H1 (cell line): Measurements from ENCODE around the gene YPEL5. TPM values are rescaled to one million over a fixed set of nuclear protein-coding genes. Genes with fewer than 3 reads are reported as not detected.
A peak's percentile ranks its signal among the peaks of the same experiment; 100 is the strongest.

Experiments used
- CTCF ChIA-PET: fragments of 300-600 bp; sonication (Branson Sonifier 250); formaldehyde crosslinking; loops from one replicate; lab custom pipeline; 2021; ENCODE audit not compliant: partially characterized antibody; lab: Charles Lee
- POLR2A ChIA-PET: fragments of 300-600 bp; sonication (Branson Sonifier 250); formaldehyde crosslinking; loops from one replicate; lab custom pipeline; 2021; ENCODE audit warnings: inconsistent platforms; ENCODE audit not compliant: partially characterized antibody; lab: Charles Lee
- DNase-seq, 2 experiments: peaks; one replicate each; pipeline versions ENCODE4 v3.0.0 to v3.0.0-alpha.2; 2010 to 2022; ENCODE audit warnings: low spot score in 2 of 2, low read depth in 1 of 2, mixed read lengths in 1 of 2
- FAIRE-seq: peaks from 2 replicates; lab custom pipeline; 2011; peaks lifted over from hg19 to GRCh38; lab: Jason Lieb, UNC
- H2AFZ ChIP-seq: 2 replicates; pipeline ENCODE4 v1.8.1; 2012; ENCODE audit warnings: low read length, inconsistent platforms
- H2AK5ac ChIP-seq: 2 replicates; pipeline ENCODE4 v1.6.1; 2013; ENCODE audit warnings: low read depth, low read length
- H2BK120ac ChIP-seq: replicated peaks from 2 replicates; pipeline ENCODE3; 2013; ENCODE audit warnings: low read depth, low read length, inconsistent platforms
- H2BK12ac ChIP-seq: 2 replicates; pipeline ENCODE4 v1.6.1; 2013; ENCODE audit warnings: low read depth, low read length
- H2BK15ac ChIP-seq: 2 replicates; pipeline ENCODE4 v1.6.1; 2013; ENCODE audit warnings: low read length
- H2BK20ac ChIP-seq: 2 replicates; pipeline ENCODE4 v1.6.1; 2013; ENCODE audit warnings: low read length
- H2BK5ac ChIP-seq: 2 replicates; pipeline ENCODE4 v1.6.1; 2013; ENCODE audit warnings: low read depth, low read length
- H3K14ac ChIP-seq: 2 replicates; pipeline ENCODE4 v1.6.1; 2013; ENCODE audit warnings: inconsistent platforms; ENCODE audit not compliant: insufficient read length
- H3K18ac ChIP-seq: 2 replicates; pipeline ENCODE4 v1.6.1; 2013; ENCODE audit warnings: low read length; ENCODE audit errors: extremely low read depth
- H3K23ac ChIP-seq: 2 replicates; pipeline ENCODE4 v1.6.1; 2013; ENCODE audit warnings: inconsistent platforms; ENCODE audit not compliant: insufficient read length
- H3K23me2 ChIP-seq: 2 replicates; pipeline ENCODE4 v1.6.1; 2013; ENCODE audit warnings: low read depth, low read length
- H3K27ac ChIP-seq: 2 replicates; pipeline ENCODE4 v1.6.1; 2011; ENCODE audit warnings: low read depth, low read length, inconsistent platforms
- H3K27me3 ChIP-seq, 4 experiments: replicated peaks in 1 of 4; 1 replicate in 1 of 4; 2 replicates in 3 of 4; pipeline versions ENCODE4 v1.6.1 to v1.8.1; 2011 to 2013; ENCODE audit warnings: low read length in 3 of 4, mild to moderate bottlenecking in 3 of 4, inconsistent platforms in 2 of 4, mixed read lengths in 2 of 4, moderate library complexity in 1 of 4; ENCODE audit not compliant: control insufficient read depth in 3 of 4, insufficient read depth in 3 of 4; ENCODE audit errors: extremely low read depth in 1 of 4
- H3K36me3 ChIP-seq, 4 experiments: 2 replicates each; pipeline versions ENCODE4 v1.6.1 to v1.8.1; 2011 to 2013; ENCODE audit warnings: mild to moderate bottlenecking in 4 of 4, low read length in 3 of 4, moderate library complexity in 2 of 4, control low read depth in 1 of 4, inconsistent platforms in 1 of 4; ENCODE audit not compliant: insufficient read depth in 4 of 4, control insufficient read depth in 2 of 4
- H3K4ac ChIP-seq: replicated peaks from 2 replicates; pipeline ENCODE3; 2013; ENCODE audit warnings: low read length, low read depth, mixed read lengths, inconsistent platforms; ENCODE audit not compliant: insufficient read length
- H3K4me1 ChIP-seq, 4 experiments: replicated peaks in 1 of 4; 1 replicate in 1 of 4; 2 replicates in 3 of 4; pipeline versions ENCODE4 v1.6.1 to v1.8.1; 2011 to 2013; ENCODE audit warnings: low read length in 3 of 4, inconsistent platforms in 2 of 4, mixed read lengths in 1 of 4; ENCODE audit not compliant: insufficient read depth in 4 of 4, control insufficient read depth in 3 of 4
- H3K4me2 ChIP-seq, 2 experiments: 2 replicates each; pipeline versions ENCODE4 v1.6.1 to v1.8.1; 2011 to 2013; ENCODE audit warnings: low read depth in 2 of 2, low read length in 2 of 2, control low read depth in 1 of 2, inconsistent platforms in 1 of 2, mild to moderate bottlenecking in 1 of 2; ENCODE audit not compliant: insufficient read depth in 1 of 2
- H3K4me3 ChIP-seq, 4 experiments: fragments of 200-600, 300-600 bp in 1 of 4; sonication (generic), shearing (Covaris generic), sonication (Bioruptor Twin) in 1 of 4; 2 replicates each; pipeline versions ENCODE4 v1.5.1 to v1.8.1; 2011 to 2016; ENCODE audit warnings: low read length in 4 of 4, low read depth in 3 of 4, control low read depth in 2 of 4, inconsistent platforms in 2 of 4, mild to moderate bottlenecking in 2 of 4, mixed read lengths in 1 of 4, moderate library complexity in 1 of 4; ENCODE audit not compliant: insufficient read depth in 2 of 4; ENCODE audit errors: extremely low read depth in 1 of 4
- H3K56ac ChIP-seq: replicated peaks from 2 replicates; pipeline ENCODE3; 2013; ENCODE audit warnings: low read depth, mild to moderate bottlenecking, mixed read lengths, low read length, inconsistent platforms; ENCODE audit not compliant: insufficient read length
- H3K79me1 ChIP-seq: 2 replicates; pipeline ENCODE4 v1.6.1; 2013; ENCODE audit warnings: low read depth, low read length, control low read depth
- H3K79me2 ChIP-seq, 2 experiments: 2 replicates each; pipeline versions ENCODE4 v1.6.1 to v1.8.1; 2012 to 2013; ENCODE audit warnings: low read length in 2 of 2, mild to moderate bottlenecking in 2 of 2, inconsistent platforms in 1 of 2; ENCODE audit not compliant: insufficient read depth in 2 of 2, control insufficient read depth in 1 of 2
- H3K9ac ChIP-seq, 4 experiments: replicated peaks in 1 of 4; 1 replicate in 1 of 4; 2 replicates in 3 of 4; pipeline versions ENCODE4 v1.6.1 to v1.8.1; 2011 to 2013; ENCODE audit warnings: low read depth in 3 of 4, low read length in 3 of 4, control low read depth in 2 of 4, mild to moderate bottlenecking in 2 of 4, moderate library complexity in 2 of 4, inconsistent platforms in 1 of 4; ENCODE audit errors: extremely low read depth in 1 of 4
- H3K9me3 ChIP-seq, 2 experiments: 2 replicates each; pipeline versions ENCODE4 v1.6.1 to v1.8.1; 2012 to 2013; ENCODE audit warnings: mild to moderate bottlenecking in 2 of 2, moderate library complexity in 2 of 2, control low read depth in 1 of 2, inconsistent platforms in 1 of 2, low read depth in 1 of 2, low read length in 1 of 2, mixed read lengths in 1 of 2; ENCODE audit not compliant: insufficient read depth in 2 of 2
- H4K20me1 ChIP-seq, 2 experiments: replicated peaks in 1 of 2; 2 replicates each; pipeline versions ENCODE3 to v1.8.1; 2011 to 2013; ENCODE audit warnings: inconsistent platforms in 2 of 2, low read length in 2 of 2, mild to moderate bottlenecking in 1 of 2; ENCODE audit not compliant: insufficient read depth in 2 of 2, control insufficient read depth in 1 of 2
- H4K5ac ChIP-seq: 2 replicates; pipeline ENCODE4 v1.6.1; 2013; ENCODE audit warnings: low read length, low read depth, mixed read lengths, inconsistent platforms; ENCODE audit not compliant: insufficient read length
- H4K8ac ChIP-seq: 2 replicates; pipeline ENCODE4 v1.8.0; 2013; ENCODE audit warnings: mild to moderate bottlenecking, moderate library complexity, low read length, inconsistent platforms; ENCODE audit not compliant: insufficient read depth; ENCODE audit errors: extremely low read depth
- H4K91ac ChIP-seq: replicated peaks from 2 replicates; pipeline ENCODE3; 2013; ENCODE audit warnings: low read length, mixed read lengths, inconsistent platforms; ENCODE audit not compliant: insufficient read length
- CBX8 ChIP-seq: fragments of 300-800, 300-1000 bp; sonication (generic); IDR thresholded peaks from 2 replicates; pipeline ENCODE4 v1.7.1; 2016; ENCODE audit warnings: low read depth, low read length, borderline replicate concordance
- FOSL1 ChIP-seq: IDR thresholded peaks from 2 replicates; pipeline ENCODE4 v1.6.1; 2011; ENCODE audit warnings: mild to moderate bottlenecking, low read depth, low read length, moderate library complexity; ENCODE audit not compliant: insufficient read depth
- MAX ChIP-seq: IDR thresholded peaks from 2 replicates; pipeline ENCODE4 v1.6.1; 2012; ENCODE audit warnings: inconsistent platforms
- PHF8 ChIP-seq: fragments of 200-600 bp; sonication (generic); conservative IDR thresholded peaks from 2 replicates; pipeline ENCODE4 v1.7.1; 2012; ENCODE audit warnings: low read depth, mild to moderate bottlenecking, inconsistent platforms, low read length, moderate library complexity
- POU5F1 ChIP-seq: IDR thresholded peaks from 2 replicates; pipeline ENCODE4 v1.6.1; 2011; ENCODE audit warnings: low read depth, mild to moderate bottlenecking, low read length, moderate library complexity
- SIN3A ChIP-seq, 2 experiments: IDR thresholded peaks in 1 of 2; conservative IDR thresholded peaks in 1 of 2; 2 replicates each; pipeline ENCODE4 v1.6.1; 2011 to 2012; ENCODE audit warnings: low read length in 2 of 2, improper control_type of control experiment in 1 of 2, low read depth in 1 of 2, mild to moderate bottlenecking in 1 of 2
- SUZ12 ChIP-seq: fragments of 200-600 bp; sonication (generic); IDR thresholded peaks from 2 replicates; pipeline ENCODE4 v1.6.1; 2012; ENCODE audit warnings: mild to moderate bottlenecking, inconsistent platforms, low read length, moderate library complexity, mixed read lengths
- TAF1 ChIP-seq: IDR thresholded peaks from 2 replicates; pipeline ENCODE4 v1.6.1; 2011; ENCODE audit warnings: mild to moderate bottlenecking, low read depth, low read length
- YY1 ChIP-seq: IDR thresholded peaks from 2 replicates; pipeline ENCODE4 v1.6.1; 2011; ENCODE audit warnings: low read depth, mild to moderate bottlenecking, low read length
- WGBS, 2 experiments: shearing (Covaris generic) in 1 of 2; methylation state at CpG; one replicate each; pipeline versions ENCODE4 v1.1.6 to v1.1.7; 2013 to 2015; ENCODE audit warnings: low lambda C conversion rate in 2 of 2, mixed read lengths in 2 of 2, inconsistent platforms in 1 of 2, low coverage in 1 of 2, missing lambda C conversion rate in 1 of 2; ENCODE audit not compliant: insufficient replicate concordance in 2 of 2, insufficient coverage in 1 of 2, insufficient read length in 1 of 2; ENCODE audit errors: extremely low coverage in 1 of 2, missing lambda C conversion rate in 1 of 2; 5-methylcytosine and 5-hydroxymethylcytosine counted together
- polyA plus RNA-seq, 7 experiments: library from polyadenylated mRNA; depleted of rRNA in 3 of 7; stranded (reverse) in 5 of 7; unstranded in 2 of 7; fragments of >200 nt in 5 of 7; fragments of 200-250 nt in 2 of 7; gene quantifications; 1 replicate in 5 of 7; 2 replicates in 1 of 7; 4 replicates in 1 of 7; pipeline versions ENCODE4 v1.2.1 to v1.2.3, GENCODE V29; 2011 to 2013; ENCODE audit warnings: missing spikeins in 2 of 7, mixed read lengths in 2 of 7
- total RNA-seq: library from RNA; stranded (reverse); fragmentation: NEBNext Ultra II Directional; extraction: Animal tissue kit (Norgen Biotek cat#: 25700); gene quantifications from 2 replicates; pipeline ENCODE4 v1.2.1, GENCODE V29; 2021

The YPEL5 gene
- total and polyA plus RNA-seq, 2 of the 8 experiments (the other 6 are each of a cell fraction or from before 2014, with no cell fraction given) = 18.5 to 28.0 TPM

- Histone ChIP-seq H3K4ac (no peak overlapping the region), H4K20me1 (no peaks in the 10 kb centered on the region), H3K27ac (no peak overlapping the region), H3K79me2 (no peaks in the 10 kb centered on the region), H2BK120ac (no peak overlapping the region), H3K9ac (no peak overlapping the region), H3K23me2 (no peaks in the 10 kb centered on the region), H2BK15ac (no peak overlapping the region), H4K5ac (no peak overlapping the region), H3K79me1 (no peaks in the 10 kb centered on the region), H2BK20ac (no peak overlapping the region), H3K14ac (no peak overlapping the region), H3K9me3 (no peaks in the 10 kb centered on the region), H3K23ac (no peak overlapping the region), H3K27me3 (no peaks in the 10 kb centered on the region), H3K4me1 (0 out of 7 replicates have a peak, but pooled peaks cover 0 to 2% (median 0%) of the 10 kb centered on the region in 4 experiments), H2AK5ac (no peak overlapping the region), H4K8ac (no peak overlapping the region), H2AFZ (peak overlapping the region; percentile 22; the same call in 1 of the 2 replicates), H2BK12ac (no peak overlapping the region), H2BK5ac (no peak overlapping the region), H4K91ac (no peak overlapping the region), H3K36me3 (no peaks in the 10 kb centered on the region), H3K4me2 (no peak overlapping the region), H3K18ac (no peak overlapping the region), H3K56ac (no peak overlapping the region), H3K4me3 (no peak overlapping the region)
- ChIA-PET CTCF (interaction anchor here (1.5 to 2.5 kb wide), 2 partner anchors 9 to 13 kb away, joined by 4 to 10 read pairs; no protein-coding TSS in a partner anchor), POLR2A (no interaction called here)
- TF ChIP-seq PHF8 (no peak), SIN3A (conservative IDR thresholded peaks at IDR 0.05 in 1 of 2, IDR thresholded peaks at IDR 0.05 in 1 of 2; ENCODE audit: low read depth in 1 of 2, low read length in 2 of 2) (no peak), POU5F1 (no peak), CBX8 (no peak), TAF1 (no peak), SUZ12 (no peak), FOSL1 (no peak), YY1 (no peak), MAX (peak; percentile 53; the same call in 1 of the 2 replicates)
- WGBS, 2 experiments = 82% methylated on average over 3 of the region's 3 CpGs; no CpG with 5 or more reads in 1 of the 2 experiments
- FAIRE-seq = no peak
- no peak for DNase-seq
These were observed 24.4 kb upstream of the YPEL5 start for GRCh38 chr2:30122362-30122761.
